MM.1S (cell line): ENCODE data around the gene IL17REL.

Experiments
- DNase-seq: peaks from one replicate; pipeline ENCODE4 v3.0.0-alpha.2; 2015
- H2AFZ ChIP-seq: fragments of 300-600 bp; sonication (generic); 2 replicates; pipeline ENCODE4 v1.6.0; 2016; ENCODE audit warnings: antibody characterized with exemption, low read length
- H3F3A ChIP-seq: fragments of 300-600 bp; sonication (generic); 2 replicates; pipeline ENCODE4 v1.6.1; 2016; ENCODE audit warnings: mild to moderate bottlenecking, antibody characterized with exemption, low read length, moderate library complexity, mixed read lengths; ENCODE audit not compliant: insufficient read depth
- H3K27ac ChIP-seq: fragments of 300-600 bp; sonication (generic); 2 replicates; pipeline ENCODE4 v1.5.1; 2016; ENCODE audit warnings: mild to moderate bottlenecking, low read length
- H3K27me3 ChIP-seq: fragments of 300-600 bp; sonication (generic); replicated peaks from 2 replicates; pipeline ENCODE4 v1.6.0; 2016; ENCODE audit warnings: low read length; ENCODE audit not compliant: insufficient read depth
- H3K36me3 ChIP-seq: fragments of 300-600 bp; sonication (generic); replicated peaks from 2 replicates; pipeline ENCODE4 v1.6.1; 2016; ENCODE audit warnings: mild to moderate bottlenecking, low read length, mixed read lengths; ENCODE audit not compliant: insufficient read depth
- H3K4me1 ChIP-seq: fragments of 300-600 bp; sonication (generic); 2 replicates; pipeline ENCODE4 v1.6.1; 2016; ENCODE audit warnings: low read length, mixed read lengths
- H3K4me2 ChIP-seq: fragments of 300-600 bp; sonication (generic); 2 replicates; pipeline ENCODE4 v1.6.0; 2016; ENCODE audit warnings: low read depth, low read length
- H3K4me3 ChIP-seq: fragments of 300-600 bp; sonication (generic); 2 replicates; pipeline ENCODE4 v1.5.1; 2016; ENCODE audit warnings: low read length, mixed read lengths
- H3K79me2 ChIP-seq: fragments of 300-600 bp; sonication (generic); 2 replicates; pipeline ENCODE4 v1.6.1; 2016; ENCODE audit warnings: mixed run types, low read length, mixed read lengths
- H3K9ac ChIP-seq: fragments of 300-600 bp; sonication (generic); 2 replicates; pipeline ENCODE4 v1.6.1; 2016; ENCODE audit warnings: low read length, mixed read lengths
- H3K9me2 ChIP-seq: fragments of 300-600 bp; sonication (generic); replicated peaks from 2 replicates; pipeline ENCODE4 v1.6.1; 2016; ENCODE audit warnings: mild to moderate bottlenecking, low read length, mixed read lengths; ENCODE audit not compliant: insufficient read depth
- H3K9me3 ChIP-seq: fragments of 300-600 bp; sonication (generic); replicated peaks from 2 replicates; pipeline ENCODE4 v1.6.1; 2016; ENCODE audit warnings: mild to moderate bottlenecking, low read length, mixed read lengths; ENCODE audit not compliant: insufficient read depth
- H4K20me1 ChIP-seq: fragments of 300-600 bp; sonication (generic); 2 replicates; pipeline ENCODE4 v1.6.1; 2016; ENCODE audit warnings: mild to moderate bottlenecking, low read length, moderate library complexity, mixed read lengths; ENCODE audit not compliant: insufficient read depth
- CTCF ChIP-seq: fragments of 300-600 bp; sonication (generic); IDR thresholded peaks from 2 replicates; pipeline ENCODE4 v1.5.1; 2016; ENCODE audit warnings: antibody characterized with exemption, low read length, mixed read lengths
- EZH2 ChIP-seq: fragments of 300-600 bp; sonication (generic); optimal IDR thresholded peaks from 2 replicates; pipeline ENCODE3; 2017; ENCODE audit warnings: low read depth, mild to moderate bottlenecking, antibody characterized with exemption, low read length, mixed read lengths
- EZH2phosphoT487 ChIP-seq: fragments of 300-600 bp; sonication (generic); IDR thresholded peaks from 2 replicates; pipeline ENCODE4 v1.6.1; 2018; ENCODE audit warnings: antibody characterized with exemption, low read length

The IL17REL gene

GRCh38 chr22:49968831-49969661, 43.5 kb downstream of the IL17REL start:
- no peaks in the 10 kb centered on the region for H3K36me3 ChIP-seq
- no peak overlapping the region for H3K9ac ChIP-seq
- TF ChIP-seq CTCF, result no peak
- TF ChIP-seq EZH2, result no peak
- TF ChIP-seq EZH2phosphoT487, result no peak
- H3K79me2 ChIP-seq, result 0 out of 2 replicates have a peak, but pooled peaks cover 2% of the 10 kb centered on the region
- no peak overlapping the region for H2AFZ ChIP-seq
- no peak overlapping the region for H3K27ac ChIP-seq
- no peaks in the 10 kb centered on the region for H3K9me2 ChIP-seq
- 0 out of 2 replicates have a peak, but pooled peaks cover 3% of the 10 kb centered on the region for H3F3A ChIP-seq
- peaks cover 10% of the 10 kb centered on the region for H3K27me3 ChIP-seq
- H4K20me1 ChIP-seq, result no peaks in the 10 kb centered on the region
- peak; percentile 2 for DNase-seq
- H3K9me3 ChIP-seq, result no peaks in the 10 kb centered on the region
- H3K4me2 ChIP-seq, result no peak overlapping the region
- H3K4me1 ChIP-seq, result peaks cover 8% of the 10 kb centered on the region
- H3K4me3 ChIP-seq, result no peak overlapping the region

- no peak for TF ChIP-seq EZH2
- TF ChIP-seq CTCF, result no peak
- TF ChIP-seq EZH2phosphoT487, result no peak
- Histone ChIP-seq H3K27ac (no peak overlapping the region), H3K36me3 (no peaks in the 10 kb centered on the region), H3K27me3 (peaks cover 10% of the 10 kb centered on the region), H3K9me3 (no peaks in the 10 kb centered on the region), H2AFZ (no peak overlapping the region), H3K4me2 (no peak overlapping the region), H3K79me2 (peaks cover 8% of the 10 kb centered on the region), H3K9me2 (no peaks in the 10 kb centered on the region), H4K20me1 (no peaks in the 10 kb centered on the region), H3K9ac (no peak overlapping the region), H3K4me3 (no peak overlapping the region), H3K4me1 (peaks cover 8% of the 10 kb centered on the region), H3F3A (0 out of 2 replicates have a peak, but pooled peaks cover 3% of the 10 kb centered on the region)
- DNase-seq, result peak; percentile 1
These were observed 44.2 kb downstream of the IL17REL start for GRCh38 chr22:49968313-49968830.

- no peak overlapping the region for H2AFZ ChIP-seq
- DNase-seq, result peak; percentile 4
- H3K27me3 ChIP-seq, result peaks cover 10% of the 10 kb centered on the region
- no peak for TF ChIP-seq EZH2
- TF ChIP-seq EZH2phosphoT487, result no peak
- no peak for TF ChIP-seq CTCF
- H3K4me2 ChIP-seq, result no peak overlapping the region
- no peak overlapping the region for H3K4me3 ChIP-seq
- no peaks in the 10 kb centered on the region for H3K9me2 ChIP-seq
- H3K36me3 ChIP-seq, result 0 out of 2 replicates have a peak, but pooled peaks cover 3% of the 10 kb centered on the region
- peaks cover 9% of the 10 kb centered on the region for H3K4me1 ChIP-seq
- H3K27ac ChIP-seq, result no peak overlapping the region
- H4K20me1 ChIP-seq, result no peaks in the 10 kb centered on the region
- H3K9me3 ChIP-seq, result no peaks in the 10 kb centered on the region
- H3F3A ChIP-seq, result 0 out of 2 replicates have a peak, but pooled peaks cover 3% of the 10 kb centered on the region
- H3K9ac ChIP-seq, result no peak overlapping the region
- H3K79me2 ChIP-seq, result peaks cover 14% of the 10 kb centered on the region
These were observed 44.8 kb downstream of the IL17REL start for GRCh38 chr22:49967706-49968208.
